Activated B cell treated with CpG ODN at 0.5 μM for 24 hours (primary cell): Measurements from ENCODE around the gene CSMD2. TPM values are rescaled to one million over a fixed set of nuclear protein-coding genes. Genes with fewer than 3 reads are reported as not detected.

Experiments
- ATAC-seq: fragments of 200-7000 bp; cut with Tn5 transposase; one replicate; pipeline ENCODE4 v1.10.0; 2021; ENCODE audit warnings: low read depth, mild to moderate bottlenecking, moderate library complexity
- CTCF ChIA-PET: fragments of 350-600 bp; sonication (Branson Sonifier 250); formaldehyde crosslinking; loops from one replicate; lab custom pipeline; 2021; ENCODE audit warnings: antibody characterized with exemption; lab: Charles Lee
- POLR2A ChIA-PET: fragments of 350-600 bp; sonication (Branson Sonifier 250); formaldehyde crosslinking; loops from one replicate; lab custom pipeline; 2021; ENCODE audit warnings: antibody characterized with exemption; lab: Charles Lee
- DNase-seq: peaks from one replicate; pipeline ENCODE4 v3.0.0; 2022
- H3K27ac Mint-ChIP-seq: one replicate; pipeline ENCODE4 v1.8.0; 2020; ENCODE audit warnings: mixed read lengths
- H3K27me3 Mint-ChIP-seq: one replicate; pipeline ENCODE4 v1.8.0; 2021; ENCODE audit warnings: mixed read lengths
- H3K36me3 Mint-ChIP-seq: one replicate; pipeline ENCODE4 v1.8.0; 2021; ENCODE audit warnings: low read depth, mixed read lengths
- H3K4me1 Mint-ChIP-seq: one replicate; pipeline ENCODE4 v1.8.0; 2021; ENCODE audit warnings: mixed read lengths
- H3K4me3 Mint-ChIP-seq: one replicate; pipeline ENCODE4 v1.8.0; 2020; ENCODE audit warnings: mild to moderate bottlenecking, mixed read lengths
- H3K9me3 Mint-ChIP-seq: one replicate; pipeline ENCODE4 v1.8.0; 2020; ENCODE audit warnings: mixed read lengths
- intact Hi-C: fragments of 100-400 bp; cut with micrococcal nuclease; formaldehyde crosslinking; loops from one replicate; pipeline ENCODE4 v1.15.1; 2024
- total RNA-seq: library from RNA; stranded (reverse); gene quantifications from 2 replicates; pipeline ENCODE4 v1.2.3, GENCODE V29; 2022
- TF ChIP-seq, protein P1 (sequence below): fragments of 200-600 bp; IDR thresholded peaks from one replicate; pipeline ENCODE4 v1.8.0; 2022; ENCODE audit warnings: antibody characterized with exemption, mild to moderate bottlenecking

CSMD2 gene
- total RNA-seq, 1 donor from 2014 or later, result not detected

DNA sequence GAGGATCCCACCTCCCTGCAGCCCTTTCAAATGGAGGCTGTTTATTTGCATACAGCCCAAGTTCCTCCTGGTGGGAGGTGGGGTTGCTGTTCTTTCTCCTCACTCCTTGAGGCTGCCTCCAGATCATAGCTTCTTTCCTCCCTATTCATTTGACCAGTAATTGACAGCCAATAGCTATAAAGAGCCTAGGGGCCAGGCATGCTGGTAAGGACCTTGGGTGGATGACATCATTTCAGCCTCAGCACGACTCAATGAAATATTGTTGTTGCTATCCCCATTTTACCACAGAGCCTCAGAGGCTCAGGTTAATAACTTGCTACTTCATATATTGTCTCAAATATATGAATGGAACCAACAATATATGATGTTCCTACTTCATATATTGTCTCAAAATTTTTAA, 661.5 kb downstream of the CSMD2 start:
- Mint-ChIP-seq H3K36me3 (no peaks in the 10 kb centered on the region), H3K4me3 (no peak overlapping the region), H3K27me3 (no peaks in the 10 kb centered on the region), H3K9me3 (peaks cover 2% of the 10 kb centered on the region), H3K4me1 (peaks cover 9% of the 10 kb centered on the region), H3K27ac (no peak overlapping the region)
- intact Hi-C loops, result no loop called here
- DNase-seq (no peak), ATAC-seq (no peak)
- TF ChIP-seq, protein P1, sequence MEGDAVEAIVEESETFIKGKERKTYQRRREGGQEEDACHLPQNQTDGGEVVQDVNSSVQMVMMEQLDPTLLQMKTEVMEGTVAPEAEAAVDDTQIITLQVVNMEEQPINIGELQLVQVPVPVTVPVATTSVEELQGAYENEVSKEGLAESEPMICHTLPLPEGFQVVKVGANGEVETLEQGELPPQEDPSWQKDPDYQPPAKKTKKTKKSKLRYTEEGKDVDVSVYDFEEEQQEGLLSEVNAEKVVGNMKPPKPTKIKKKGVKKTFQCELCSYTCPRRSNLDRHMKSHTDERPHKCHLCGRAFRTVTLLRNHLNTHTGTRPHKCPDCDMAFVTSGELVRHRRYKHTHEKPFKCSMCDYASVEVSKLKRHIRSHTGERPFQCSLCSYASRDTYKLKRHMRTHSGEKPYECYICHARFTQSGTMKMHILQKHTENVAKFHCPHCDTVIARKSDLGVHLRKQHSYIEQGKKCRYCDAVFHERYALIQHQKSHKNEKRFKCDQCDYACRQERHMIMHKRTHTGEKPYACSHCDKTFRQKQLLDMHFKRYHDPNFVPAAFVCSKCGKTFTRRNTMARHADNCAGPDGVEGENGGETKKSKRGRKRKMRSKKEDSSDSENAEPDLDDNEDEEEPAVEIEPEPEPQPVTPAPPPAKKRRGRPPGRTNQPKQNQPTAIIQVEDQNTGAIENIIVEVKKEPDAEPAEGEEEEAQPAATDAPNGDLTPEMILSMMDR, result no peak
- CTCF ChIA-PET, result no interaction called here
- POLR2A ChIA-PET, result no interaction called here

DNA sequence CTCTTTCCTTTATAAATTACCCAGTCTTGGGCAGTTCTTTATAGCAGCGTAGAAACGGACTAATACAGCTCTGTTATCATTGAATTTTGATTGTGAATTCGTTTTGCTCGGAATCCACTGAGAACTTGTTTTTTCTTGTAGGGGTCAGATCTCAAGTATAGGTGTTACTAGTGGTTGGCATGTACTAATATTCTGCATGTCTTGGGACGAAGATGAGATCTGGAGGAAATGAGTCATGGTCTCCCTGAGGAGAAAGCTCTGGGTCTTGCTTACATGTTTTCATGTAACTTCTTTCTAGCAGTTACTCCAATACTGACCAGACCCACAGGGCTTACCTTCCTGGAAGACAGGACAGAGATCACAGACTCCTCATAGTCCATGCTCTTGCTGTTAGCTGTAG, 662.3 kb downstream of the CSMD2 start:
- intact Hi-C loops, result no loop called here
- Mint-ChIP-seq H3K4me3 (no peak overlapping the region), H3K9me3 (peaks cover 2% of the 10 kb centered on the region), H3K27ac (no peak overlapping the region), H3K36me3 (no peaks in the 10 kb centered on the region), H3K4me1 (peaks cover 9% of the 10 kb centered on the region), H3K27me3 (no peaks in the 10 kb centered on the region)
- DNase-seq (no peak), ATAC-seq (no peak)
- ChIA-PET CTCF (no interaction called here), POLR2A (no interaction called here)
- TF ChIP-seq, protein P1, result no peak

DNA sequence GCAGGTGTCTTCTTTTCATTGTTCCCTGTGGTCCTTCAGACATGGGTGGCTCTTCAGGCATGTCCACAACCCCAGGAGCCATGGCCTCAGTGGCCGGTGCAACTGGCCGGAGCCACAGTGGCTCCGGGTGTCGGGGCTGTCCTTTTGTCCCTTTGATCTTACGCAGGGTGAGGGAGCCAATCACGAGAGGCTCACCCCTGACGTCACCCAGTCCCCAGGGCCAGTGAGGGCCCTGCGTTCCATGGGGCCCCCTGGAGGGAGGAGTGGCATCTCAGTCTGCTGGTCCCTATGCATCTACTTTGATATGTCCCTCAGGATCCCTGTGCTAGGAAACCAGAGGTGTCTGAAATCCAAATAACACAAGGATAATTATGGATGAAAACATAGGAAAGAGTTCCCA, 663.3 kb downstream of the CSMD2 start:
- H3K36me3 Mint-ChIP-seq, result no peaks in the 10 kb centered on the region
- DNase-seq (no peak), ATAC-seq (no peak)
- peaks cover 8% of the 10 kb centered on the region for H3K9me3 Mint-ChIP-seq
- H3K27me3 Mint-ChIP-seq, result no peaks in the 10 kb centered on the region
- H3K27ac Mint-ChIP-seq, result no peak overlapping the region
- TF ChIP-seq, protein P1, result no peak
- ChIA-PET CTCF (no interaction called here), POLR2A (no interaction called here)
- H3K4me3 Mint-ChIP-seq, result no peak overlapping the region
- peaks cover 9% of the 10 kb centered on the region for H3K4me1 Mint-ChIP-seq
- intact Hi-C loops, result no loop called here

DNA sequence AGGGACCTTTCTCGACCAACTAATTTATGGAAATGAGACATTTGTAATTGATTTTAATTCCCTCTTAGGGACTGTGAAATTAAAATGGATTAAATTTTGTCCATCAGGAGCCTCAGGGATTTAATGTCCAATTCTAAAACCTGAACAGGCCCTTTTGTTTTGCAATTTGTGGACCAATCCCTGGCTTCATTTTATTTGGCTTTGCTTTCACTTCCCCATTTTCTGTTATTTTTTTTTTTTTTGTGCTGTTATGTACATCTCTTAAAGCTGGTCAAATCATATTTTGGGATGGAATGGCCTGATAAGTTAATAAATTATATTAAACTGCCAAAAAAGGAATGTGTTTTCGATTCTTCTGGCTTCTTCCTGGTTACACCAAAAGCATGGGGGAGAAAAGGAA, 663.7 kb downstream of the CSMD2 start:
- TF ChIP-seq, protein P1, result no peak
- CTCF ChIA-PET, result no interaction called here
- Mint-ChIP-seq H3K27ac (no peak overlapping the region), H3K9me3 (peaks cover 10% of the 10 kb centered on the region), H3K36me3 (peaks cover 2% of the 10 kb centered on the region), H3K27me3 (no peaks in the 10 kb centered on the region), H3K4me3 (no peak overlapping the region), H3K4me1 (peaks cover 9% of the 10 kb centered on the region)
- no peak for ATAC-seq
- DNase-seq, result no peak
- POLR2A ChIA-PET, result no interaction called here
- intact Hi-C loops, result no loop called here

DNA sequence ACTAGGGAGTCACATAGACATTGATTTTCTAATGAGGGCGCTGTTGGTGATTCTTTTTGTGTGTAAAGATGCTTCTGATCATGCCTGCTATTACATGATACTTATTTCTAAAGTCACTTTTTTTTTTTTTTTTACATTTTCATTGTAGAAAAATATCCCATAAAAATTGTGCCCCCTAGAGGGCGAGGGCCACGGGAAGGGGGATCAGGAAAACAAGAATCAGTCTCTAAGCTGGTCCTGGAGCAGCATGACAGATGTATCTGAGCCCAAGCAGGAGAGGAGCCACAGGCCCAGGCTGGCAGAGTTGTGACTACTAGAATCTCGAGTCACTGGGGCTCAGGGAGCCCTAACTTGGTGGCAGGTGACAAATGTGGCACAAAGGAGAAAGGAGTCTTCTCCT, 664.5 kb downstream of the CSMD2 start:
- no peaks in the 10 kb centered on the region for H3K27me3 Mint-ChIP-seq
- ATAC-seq (no peak), DNase-seq (no peak)
- TF ChIP-seq, protein P1, result no peak
- peaks cover 17% of the 10 kb centered on the region for H3K9me3 Mint-ChIP-seq
- peak overlapping the region; percentile 5 for H3K27ac Mint-ChIP-seq
- CTCF ChIA-PET, result no interaction called here
- intact Hi-C loops, result no loop called here
- peaks cover 9% of the 10 kb centered on the region for H3K4me1 Mint-ChIP-seq
- POLR2A ChIA-PET, result no interaction called here
- H3K36me3 Mint-ChIP-seq, result peaks cover 6% of the 10 kb centered on the region
- H3K4me3 Mint-ChIP-seq, result no peak overlapping the region
